GM18511 (cell line): ENCODE results near the gene TMEM250.
"Not testable (repeated sequence)": the region's sequence is repeated elsewhere in the genome, so short reads cannot be mapped to it uniquely, and the experiment has no call there.

Experiments
- ATAC-seq: cut with Tn5 transposase; IDR thresholded peaks from one replicate; pipeline ENCODE4 v1.9.1; 2021; ENCODE audit warnings: mild to moderate bottlenecking, moderate library complexity; ENCODE audit not compliant: unreplicated experiment

The TMEM250 gene, protein sequence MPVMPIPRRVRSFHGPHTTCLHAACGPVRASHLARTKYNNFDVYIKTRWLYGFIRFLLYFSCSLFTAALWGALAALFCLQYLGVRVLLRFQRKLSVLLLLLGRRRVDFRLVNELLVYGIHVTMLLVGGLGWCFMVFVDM

DNA sequence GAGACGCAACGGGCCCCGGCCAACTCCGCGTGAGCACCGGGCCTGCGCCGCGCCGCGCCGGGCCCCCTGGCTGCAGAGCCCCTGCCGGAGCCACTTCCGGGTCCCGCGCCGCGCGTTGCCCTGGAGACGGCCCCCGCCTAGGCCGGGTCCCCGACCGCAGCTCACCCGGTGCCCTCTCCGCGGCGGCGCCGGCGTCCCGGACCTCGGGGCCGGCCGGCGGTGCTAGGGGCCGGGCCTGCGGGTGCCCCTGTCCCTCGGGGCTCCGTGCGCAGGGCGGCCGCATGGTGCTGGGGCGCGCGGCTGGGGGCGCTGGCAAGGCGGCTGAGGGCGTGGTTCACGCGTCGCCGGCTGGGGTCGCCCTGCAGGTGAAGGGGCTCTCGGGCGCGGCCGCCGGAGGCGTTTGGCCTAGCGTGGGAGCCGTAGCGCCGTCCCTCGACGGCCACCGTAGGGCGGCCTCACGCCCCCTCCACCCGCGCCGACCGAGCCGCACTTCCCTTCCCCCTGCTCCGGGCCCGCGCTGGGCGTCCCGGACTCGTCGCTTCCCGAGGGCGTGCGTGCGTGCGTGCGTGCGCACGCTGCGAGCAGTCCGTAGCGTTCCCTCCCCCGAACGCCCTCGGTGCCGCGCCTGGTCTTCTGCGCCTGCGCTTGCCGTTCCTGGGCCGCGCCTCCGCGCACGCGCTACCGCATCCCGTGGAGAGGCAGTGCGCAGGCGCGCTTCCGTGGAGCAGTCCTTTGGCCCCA lies at the start of gene TMEM250:
TSS of gene TMEM250 (minus strand) at position 556 of the 741 bp plus-strand sequence. CDS start 1,975 bp downstream, outside the sequence.
- ATAC-seq, result peak; percentile 76

DNA sequence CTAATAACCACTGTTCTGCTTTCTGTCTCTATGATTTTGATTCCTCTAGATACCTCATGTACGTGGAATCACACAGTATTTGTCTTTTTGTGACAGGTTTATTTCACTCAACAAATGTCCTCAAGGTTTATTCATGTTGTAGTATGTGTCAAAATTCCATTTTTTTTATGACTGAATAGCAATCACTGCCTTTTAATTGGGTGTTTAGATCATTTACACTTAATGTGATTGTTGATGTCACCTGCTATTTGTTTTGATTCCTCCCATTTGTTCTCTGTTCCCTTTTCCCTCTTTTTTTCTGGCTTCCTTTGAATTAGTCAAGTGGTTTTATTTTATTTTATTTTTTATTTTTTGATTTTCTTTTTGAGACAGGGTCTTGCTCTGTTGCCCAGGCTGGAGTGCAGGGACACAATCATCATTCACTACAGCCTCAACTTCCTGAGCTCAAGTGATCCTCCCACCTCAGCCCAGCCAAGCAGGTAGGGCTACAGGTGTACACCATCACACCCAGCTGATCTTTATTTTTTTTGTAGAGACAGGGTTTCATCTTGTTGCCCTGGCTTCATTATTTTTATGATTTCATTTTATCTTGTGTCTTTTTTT lies 44.7 kb upstream of the TMEM250 start:
- ATAC-seq, result no peak

DNA sequence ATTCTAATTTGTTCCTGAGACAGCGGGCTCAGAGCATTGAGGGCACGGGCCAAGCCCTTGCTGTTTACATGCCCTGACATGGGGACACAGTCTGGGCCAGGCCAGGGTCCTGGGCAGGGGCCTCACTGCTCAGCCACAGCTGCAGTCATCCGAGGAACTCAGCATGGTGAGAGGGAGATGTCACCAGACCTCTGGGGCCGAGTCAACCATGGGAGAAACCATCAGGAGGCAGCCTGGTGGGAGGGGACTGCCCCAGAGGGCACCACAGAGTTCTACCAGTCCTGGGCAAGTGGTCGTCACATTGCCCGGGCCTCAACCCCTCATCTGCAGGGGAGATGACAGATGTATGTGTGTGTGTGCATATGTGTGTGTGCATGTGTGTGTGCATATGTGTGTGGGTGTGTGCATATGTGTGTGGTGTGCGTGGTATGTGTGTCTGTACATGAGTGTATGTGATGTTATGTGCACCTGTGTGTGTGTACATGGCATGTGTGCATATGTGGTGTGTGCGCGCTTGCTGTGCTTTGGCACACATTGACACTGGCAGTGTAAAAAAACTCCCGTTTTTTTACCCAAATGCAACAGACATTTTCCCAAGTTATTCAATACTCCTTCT lies 42.4 kb upstream of the TMEM250 start:
- no peak for ATAC-seq

DNA sequence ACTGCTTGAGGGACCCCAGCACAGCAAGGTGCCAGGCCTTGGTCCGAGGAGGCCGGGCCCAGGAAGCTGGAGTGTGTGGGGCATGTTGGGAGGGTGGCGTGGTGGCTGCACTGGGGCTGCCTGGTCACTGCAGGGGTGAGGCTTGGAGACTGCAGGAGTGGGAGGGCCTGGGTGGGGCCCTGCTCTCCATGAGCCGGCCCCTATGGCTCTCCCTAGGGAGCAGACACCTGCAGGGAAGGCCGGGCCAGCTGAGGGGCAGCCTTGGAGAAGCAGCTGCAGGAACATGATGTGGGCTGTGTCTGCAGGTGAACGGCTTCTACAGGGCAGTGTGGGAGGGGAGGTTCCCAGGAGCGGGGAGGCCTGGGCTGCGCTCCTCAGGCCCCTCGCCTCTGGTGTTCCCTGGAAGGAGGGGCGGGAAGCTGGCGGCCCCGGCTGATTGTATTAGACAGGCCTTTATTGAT lies 41.7 kb upstream of the TMEM250 start:
- ATAC-seq, result no peak

DNA sequence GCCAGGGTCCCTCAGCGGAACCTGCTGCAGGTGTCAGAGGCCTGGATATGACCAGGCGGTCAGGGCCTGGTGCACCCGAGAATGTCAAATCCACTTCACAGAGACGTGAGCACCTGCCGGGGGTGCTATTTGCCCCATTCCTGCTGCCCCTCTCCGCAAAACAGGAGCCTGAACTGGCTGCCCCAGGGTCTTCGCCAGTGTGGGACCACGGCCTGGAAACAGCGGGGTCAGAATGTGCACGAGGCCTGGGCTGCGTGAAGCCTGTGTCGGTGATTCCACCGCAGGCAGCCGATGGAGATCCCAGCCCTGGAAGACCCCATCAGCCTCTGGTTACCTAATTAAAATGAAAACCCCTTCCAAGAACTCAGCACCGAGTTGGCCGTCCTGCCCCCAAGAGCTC lies 41.2 kb upstream of the TMEM250 start:
- no peak for ATAC-seq

DNA sequence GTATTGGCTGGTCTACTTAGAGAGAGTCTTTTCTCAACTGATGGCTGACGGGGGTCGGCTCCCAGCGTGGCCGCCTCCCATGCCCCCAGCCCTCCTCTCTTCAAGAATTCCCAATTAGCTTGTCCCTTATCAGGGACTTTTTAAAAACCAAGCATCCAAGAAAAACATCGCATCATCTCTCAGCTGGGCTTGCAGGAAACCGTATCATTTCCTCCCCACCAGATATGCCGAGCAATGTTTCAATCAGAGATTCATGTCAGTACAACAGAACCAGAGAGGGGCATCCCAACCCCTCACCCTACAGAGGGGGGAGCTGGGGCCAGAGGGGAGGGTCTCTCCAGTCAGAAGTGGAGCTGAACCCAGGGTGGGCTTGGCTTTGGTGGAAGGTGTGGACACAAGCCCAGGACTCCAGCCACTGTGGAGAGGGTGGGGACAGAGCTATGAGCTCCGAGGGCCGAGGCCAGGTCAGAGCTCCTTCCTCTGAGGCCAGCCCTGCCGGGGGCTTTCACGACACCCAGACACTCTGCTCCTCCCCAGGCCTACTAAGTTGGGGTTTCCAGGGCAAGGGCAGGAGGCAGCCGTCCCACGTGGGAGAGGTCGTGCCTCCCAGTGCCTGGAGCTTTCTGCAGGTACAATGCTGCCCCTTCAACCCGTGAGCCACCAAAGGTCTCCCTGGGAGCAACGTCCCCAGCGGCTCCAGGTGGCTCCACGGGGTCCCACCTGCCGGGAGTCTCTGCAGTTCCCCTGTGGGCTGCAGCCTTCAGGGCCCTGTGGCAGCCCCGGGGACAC lies 39.0 kb upstream of the TMEM250 start:
- ATAC-seq, result no peak

DNA sequence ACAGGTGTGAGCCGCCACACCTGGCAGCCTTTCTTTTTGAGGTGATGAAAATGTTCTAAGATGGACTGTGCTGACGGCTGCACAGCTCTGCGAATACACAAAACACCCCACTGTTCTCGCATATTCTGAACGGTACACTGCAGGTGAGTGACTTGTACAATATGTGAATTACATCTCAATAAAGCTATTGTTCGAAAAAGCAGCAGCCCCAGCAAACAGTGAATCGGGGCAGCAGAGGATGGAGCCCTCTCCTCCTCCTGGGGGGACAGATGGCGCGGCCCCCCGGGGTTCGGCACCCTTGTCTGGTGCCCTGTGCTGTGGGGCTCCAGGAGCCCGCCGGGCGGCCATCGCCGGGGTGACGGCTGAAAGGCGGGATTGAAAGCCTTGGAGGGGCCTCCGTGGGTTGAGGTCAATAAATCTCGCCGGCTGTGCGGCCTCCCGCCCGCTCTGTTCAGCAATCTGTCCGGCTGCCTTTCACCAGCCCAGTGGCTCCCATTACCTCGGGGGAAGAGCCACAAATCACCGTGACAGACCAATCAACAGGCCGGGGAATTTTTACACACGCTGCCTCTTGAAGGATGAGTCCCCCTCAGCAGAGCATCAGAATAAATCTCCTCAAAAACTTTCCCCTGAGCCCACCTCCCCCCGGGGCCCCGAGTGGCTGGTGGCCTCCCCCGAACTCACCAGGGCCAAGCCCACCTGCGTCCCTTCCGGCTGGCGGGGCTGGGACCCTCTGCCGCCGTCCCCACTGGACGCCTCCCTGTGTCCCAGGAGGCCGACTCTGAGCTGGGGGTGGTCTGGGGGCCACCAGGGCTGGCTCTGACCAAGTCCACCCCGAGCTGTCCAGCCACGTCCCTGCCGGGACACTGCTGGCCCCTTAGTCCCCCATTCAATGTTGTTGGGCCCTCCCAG lies 37.8 kb upstream of the TMEM250 start:
- no peak for ATAC-seq

DNA sequence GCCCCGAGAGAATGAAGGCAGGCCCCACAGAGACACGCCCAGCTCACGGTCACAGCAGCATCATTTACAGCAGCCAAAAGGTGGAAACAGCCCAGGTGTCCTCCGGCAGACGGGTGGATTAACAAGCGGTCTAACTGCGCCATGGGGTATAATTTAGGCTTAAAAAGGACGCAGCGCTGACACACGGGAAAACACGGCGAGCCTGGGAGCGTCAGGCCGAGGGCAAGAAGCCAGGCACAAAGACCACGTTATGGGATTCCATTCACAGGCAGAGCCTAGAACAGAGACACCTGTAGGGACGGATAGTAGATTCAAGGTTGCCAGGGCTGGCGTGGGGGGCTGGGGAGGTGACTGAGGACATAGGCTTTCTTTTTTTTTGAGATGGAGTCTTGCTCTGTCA lies 36.9 kb upstream of the TMEM250 start:
- no peak for ATAC-seq

DNA sequence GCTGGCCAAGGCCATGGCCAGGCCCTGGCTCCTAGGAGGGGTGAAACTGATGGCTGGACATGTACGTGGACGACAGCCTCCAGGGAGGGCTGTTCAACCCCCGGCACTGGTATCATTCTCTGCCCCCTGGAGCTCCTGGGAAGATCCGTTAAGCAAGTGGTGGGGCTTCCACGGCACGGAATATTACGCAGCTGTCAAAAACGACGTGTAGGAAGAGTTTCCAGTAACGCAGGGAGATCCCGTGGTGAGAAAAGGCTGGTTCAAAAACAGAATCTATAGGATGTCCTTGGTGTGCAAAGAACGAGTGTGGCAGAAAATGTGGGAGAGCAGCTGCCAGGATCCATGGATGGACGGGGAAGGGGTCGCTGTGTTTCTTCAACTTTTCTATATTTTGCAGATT lies 36.3 kb upstream of the TMEM250 start:
- ATAC-seq, result no peak

DNA sequence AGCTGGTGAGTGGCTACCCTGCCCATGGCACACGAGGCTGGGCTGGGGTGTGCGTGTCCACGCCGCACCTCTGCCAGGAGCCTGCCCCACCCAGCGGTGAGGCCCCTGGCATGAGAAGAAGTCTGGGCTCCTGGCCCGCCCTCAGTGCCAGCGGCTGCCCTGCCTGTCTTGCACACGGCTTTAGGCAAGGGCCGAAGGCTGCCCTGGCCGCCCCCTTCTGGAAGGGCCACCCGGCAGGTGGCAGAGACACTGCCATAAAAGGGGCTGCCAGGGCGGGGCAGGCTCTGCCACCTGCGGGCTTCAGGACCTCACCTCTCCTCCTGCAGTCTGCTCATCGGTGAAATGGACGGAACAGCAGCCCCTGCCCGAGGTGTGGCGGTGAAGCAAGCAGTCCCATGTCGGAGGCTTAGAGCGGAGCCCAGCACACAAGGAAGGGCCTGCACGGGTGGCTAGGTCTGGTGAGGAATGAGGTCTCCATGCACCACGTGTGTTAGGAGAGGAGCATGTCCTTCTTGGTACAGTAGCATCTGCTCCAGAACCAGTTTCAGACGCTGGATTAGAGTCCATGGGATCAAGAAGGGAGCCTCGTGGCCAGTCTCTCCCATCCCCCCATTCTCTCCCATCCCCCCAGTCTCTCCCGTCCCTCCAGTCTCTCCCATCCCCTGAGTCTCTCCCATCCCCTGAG lies 34.8 kb upstream of the TMEM250 start:
- ATAC-seq, result no peak

DNA sequence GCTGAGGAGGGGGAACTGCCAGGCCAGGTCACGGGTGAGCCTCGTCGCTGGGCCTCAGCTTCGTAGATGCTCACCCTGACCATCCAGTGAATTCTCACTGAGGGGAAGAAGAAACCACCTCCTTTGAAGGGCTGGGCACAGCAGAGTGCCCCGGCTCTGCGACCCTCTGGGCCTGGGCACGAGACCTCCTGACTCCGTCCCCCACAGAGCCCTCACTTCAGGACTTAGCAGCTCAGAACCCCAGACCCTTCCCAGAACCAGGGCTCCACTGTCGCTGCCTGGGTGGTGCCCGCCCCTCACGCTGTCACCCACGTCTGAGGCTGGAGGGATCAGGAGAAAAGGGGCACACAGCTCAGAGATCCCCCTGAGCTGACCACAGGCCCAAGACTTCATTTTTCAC lies 34.3 kb upstream of the TMEM250 start:
- ATAC-seq, result no peak

DNA sequence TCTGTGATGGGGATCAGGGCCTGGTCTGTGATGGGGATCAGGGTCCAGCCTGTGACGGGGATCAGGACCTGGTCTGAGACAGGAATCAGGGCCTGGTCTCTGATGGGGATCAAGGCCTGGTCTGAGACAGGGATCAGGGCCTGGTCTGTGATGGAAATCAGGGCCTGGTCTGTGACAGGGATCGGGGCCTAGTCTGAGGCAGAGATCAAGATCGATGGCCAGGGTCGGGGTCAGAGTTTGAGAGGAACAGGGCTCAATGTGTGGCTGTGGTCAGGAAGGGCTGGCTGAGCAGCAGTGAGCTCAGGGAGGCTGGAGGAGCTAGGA lies 33.8 kb upstream of the TMEM250 start:
- no peak for ATAC-seq

DNA sequence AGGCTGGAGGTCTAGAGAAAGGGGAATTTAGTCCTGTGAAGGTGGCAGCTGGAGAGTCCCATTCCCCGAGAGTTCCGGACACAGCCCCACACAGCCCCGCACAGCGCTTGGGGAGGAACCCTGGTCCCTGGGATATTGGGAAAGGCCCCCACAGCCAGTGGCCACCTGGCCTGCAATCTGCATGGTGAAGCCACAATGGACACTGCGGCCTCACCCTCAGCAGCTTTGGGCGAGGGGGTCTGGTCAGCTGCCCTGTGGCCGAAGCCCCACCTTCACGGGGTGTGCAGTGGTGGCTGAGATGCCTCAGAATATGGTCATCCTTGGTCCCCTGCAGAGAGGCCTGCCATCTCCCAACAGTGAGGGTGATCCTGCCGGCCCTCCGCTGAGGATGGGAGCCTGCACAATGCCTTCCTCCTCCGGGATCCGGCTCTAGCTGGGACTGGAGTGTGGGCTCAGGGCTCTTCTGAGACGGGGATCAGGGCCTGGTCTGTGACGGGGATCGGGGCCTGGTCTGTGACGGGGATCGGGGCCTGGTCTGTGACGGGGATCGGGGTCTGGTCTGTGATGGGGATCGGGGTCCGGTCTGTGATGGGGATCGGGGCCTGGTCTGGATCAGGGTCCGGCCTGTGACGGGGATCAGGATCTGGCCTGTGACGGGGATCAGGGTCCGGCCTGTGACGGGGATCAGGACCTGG lies 33.3 kb upstream of the TMEM250 start:
- ATAC-seq, result no peak

DNA sequence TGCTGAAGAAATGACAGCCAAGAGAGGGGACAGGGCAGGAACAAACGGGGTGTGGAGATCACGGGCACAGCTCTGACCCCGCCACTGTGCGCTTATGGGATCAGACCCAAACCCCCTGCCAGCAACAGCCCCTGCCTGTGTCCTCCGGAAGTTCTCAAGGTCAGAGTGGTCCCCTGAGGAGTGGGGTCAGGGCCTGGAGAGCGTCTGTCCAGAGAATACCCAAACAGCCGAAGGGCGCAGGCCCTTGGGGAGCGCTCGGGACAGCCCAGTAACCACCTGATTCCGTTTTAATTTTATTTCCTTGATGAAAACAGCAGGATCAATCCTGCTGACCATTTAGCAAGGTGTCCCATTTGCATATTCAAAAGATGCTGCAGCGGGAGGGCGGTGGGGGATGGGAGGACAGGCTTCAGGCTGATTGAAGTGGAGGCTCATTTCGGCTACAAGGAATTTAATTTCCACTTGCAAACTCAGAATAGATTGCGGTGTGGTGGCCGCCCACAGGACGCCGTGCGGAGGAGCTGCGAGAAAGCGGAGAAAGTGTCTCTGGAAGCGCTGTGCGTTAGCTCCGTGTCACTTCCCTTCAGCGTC lies 32.6 kb upstream of the TMEM250 start:
- ATAC-seq, result no peak

DNA sequence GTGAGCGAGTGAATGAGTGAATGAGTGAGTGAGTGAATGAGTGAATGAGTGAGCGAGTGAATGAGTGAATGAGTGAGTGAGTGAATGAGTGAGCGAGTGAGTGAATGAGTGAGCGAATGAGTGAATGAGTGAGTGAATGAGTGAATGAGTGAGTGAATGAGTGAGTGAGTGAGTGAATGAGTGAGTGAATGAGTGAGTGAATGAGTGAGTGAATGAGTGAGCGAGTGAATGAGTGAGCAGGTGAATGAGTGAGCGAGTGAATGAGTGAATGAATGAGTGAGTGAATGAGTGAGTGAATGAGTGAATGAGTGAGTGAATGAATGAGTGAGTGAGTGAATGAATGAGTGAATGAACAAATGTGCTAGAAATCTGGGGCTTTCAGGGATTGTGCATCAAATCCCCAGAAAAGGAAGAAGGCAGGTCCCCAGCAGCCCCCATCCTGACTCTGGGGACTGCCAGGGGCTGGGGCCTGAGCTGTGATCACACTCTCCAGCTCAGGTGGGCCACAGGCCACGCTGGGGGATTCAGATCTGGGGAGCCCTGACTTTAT lies 32.1 kb upstream of the TMEM250 start:
- not testable (repeated sequence) for ATAC-seq

DNA sequence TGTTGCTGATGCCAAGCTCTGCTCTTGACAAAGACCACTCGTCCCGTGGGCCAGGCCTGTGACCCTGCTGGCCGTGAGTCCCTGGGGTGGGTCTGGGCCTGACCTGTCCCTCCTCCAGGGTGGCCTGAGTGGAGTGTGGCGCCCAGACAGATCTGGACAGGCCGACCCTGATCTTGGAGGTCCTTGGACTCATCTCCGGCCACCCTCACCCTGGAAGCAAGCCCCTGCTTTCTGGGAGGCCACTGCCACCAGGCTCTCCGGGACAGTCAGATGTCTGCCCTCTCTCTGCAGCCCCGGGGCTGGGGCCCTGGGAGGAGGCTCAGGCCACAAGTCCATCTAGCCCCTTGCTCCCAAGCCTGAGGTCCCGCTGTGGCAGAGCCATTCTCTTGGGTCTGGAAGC lies 31.2 kb upstream of the TMEM250 start:
- ATAC-seq, result no peak

DNA sequence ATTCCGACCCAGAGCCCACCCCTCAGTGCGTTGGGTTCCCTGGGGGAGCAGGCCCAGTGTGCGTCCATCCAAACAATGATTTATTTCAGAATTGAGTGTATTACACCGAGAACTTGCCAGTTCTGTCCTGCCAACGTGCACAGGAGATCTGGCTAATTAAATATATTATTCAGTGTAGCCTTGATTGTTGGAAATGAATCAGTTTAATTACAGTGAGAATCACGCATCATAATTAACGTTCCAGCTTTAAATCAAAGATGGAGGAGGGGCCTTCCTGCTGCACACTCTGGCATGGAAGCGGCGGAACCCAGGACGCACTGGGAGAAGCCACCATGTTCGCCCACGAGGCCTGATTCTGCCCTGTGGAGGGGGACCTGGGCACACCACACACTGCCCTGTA lies 30.7 kb upstream of the TMEM250 start:
- ATAC-seq, result no peak

DNA sequence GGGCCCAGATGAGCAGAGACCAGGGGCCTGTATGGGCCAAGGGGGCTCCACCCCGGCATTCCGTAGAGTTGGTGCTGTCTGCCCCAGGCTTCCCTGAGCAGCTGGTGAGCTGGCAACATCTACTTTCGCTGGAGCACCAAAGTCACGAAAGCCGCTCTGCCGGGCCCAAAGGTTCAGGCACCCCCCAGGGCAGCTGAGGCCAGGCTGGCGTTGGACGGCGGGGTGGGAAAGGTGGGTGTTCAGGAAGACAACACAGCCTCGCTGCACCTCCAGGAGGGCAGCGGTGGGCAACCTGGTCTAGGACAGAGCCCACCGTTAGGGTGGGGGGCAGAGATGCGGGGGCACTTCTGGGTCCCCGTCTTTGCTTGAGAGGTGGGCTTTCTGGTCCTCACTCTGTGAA lies 30.1 kb upstream of the TMEM250 start:
- no peak for ATAC-seq
